HT-29 (cell line): ENCODE data around the gene SRRM2. TPM values are rescaled to one million over a fixed set of nuclear protein-coding genes. Genes with fewer than 3 reads are reported as not detected.

Experiments
- DNase-seq: peaks from one replicate; pipeline ENCODE4 v3.0.0-alpha.2; 2015; ENCODE audit warnings: low spot score
- total RNA-seq: library from RNA; depleted of rRNA; stranded (reverse); fragments of >200 nt; shearing (Covaris generic); gene quantifications from 2 replicates; pipeline ENCODE4 v1.2.3, GENCODE V29; 2014

The SRRM2 gene
- total RNA-seq, 1 experiment from 2014 or later, result 132 TPM

- DNase-seq, result no peak
These were observed 10.3 kb downstream of the SRRM2 start for GRCh38 chr16:2762711-2763110.

GRCh38 chr16:2763173-2763572 is 10.7 kb downstream of the SRRM2 start:
- no peak for DNase-seq

DNA sequence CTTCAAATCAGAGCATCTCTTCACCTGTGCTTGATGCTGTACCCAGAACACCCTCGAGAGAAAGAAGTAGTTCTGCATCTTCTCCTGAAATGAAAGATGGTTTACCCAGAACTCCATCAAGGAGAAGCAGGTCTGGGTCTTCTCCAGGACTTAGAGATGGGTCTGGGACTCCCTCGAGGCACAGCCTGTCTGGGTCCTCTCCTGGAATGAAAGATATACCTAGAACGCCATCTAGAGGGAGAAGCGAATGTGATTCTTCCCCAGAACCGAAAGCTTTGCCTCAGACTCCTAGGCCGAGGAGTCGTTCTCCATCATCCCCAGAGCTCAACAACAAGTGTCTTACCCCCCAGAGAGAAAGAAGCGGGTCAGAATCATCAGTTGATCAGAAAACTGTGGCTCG is 12.3 kb downstream of the SRRM2 start:
- DNase-seq, result no peak

- no peak for DNase-seq
These were observed 13.3 kb downstream of the SRRM2 start for GRCh38 chr16:2765462-2766404.

DNA sequence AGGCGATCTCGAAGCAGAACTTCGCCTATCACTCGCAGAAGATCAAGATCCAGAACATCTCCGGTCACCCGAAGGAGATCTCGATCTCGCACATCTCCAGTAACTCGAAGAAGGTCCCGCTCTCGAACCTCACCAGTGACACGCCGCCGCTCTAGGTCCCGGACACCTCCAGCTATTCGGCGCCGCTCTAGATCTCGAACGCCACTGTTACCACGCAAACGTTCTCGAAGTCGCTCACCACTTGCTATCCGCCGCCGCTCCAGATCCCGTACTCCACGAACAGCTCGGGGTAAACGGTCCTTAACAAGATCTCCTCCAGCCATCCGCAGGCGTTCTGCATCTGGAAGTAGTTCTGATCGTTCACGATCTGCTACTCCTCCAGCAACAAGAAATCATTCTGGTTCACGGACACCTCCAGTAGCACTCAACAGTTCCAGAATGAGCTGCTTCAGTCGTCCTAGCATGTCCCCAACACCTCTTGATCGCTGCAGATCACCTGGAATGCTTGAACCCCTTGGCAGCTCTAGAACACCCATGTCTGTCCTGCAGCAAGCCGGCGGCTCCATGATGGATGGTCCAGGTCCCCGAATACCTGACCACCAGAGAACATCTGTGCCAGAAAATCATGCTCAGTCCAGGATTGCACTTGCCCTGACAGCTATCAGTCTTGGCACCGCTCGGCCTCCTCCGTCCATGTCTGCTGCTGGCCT is 14.1 kb downstream of the SRRM2 start:
- no peak for DNase-seq

DNA sequence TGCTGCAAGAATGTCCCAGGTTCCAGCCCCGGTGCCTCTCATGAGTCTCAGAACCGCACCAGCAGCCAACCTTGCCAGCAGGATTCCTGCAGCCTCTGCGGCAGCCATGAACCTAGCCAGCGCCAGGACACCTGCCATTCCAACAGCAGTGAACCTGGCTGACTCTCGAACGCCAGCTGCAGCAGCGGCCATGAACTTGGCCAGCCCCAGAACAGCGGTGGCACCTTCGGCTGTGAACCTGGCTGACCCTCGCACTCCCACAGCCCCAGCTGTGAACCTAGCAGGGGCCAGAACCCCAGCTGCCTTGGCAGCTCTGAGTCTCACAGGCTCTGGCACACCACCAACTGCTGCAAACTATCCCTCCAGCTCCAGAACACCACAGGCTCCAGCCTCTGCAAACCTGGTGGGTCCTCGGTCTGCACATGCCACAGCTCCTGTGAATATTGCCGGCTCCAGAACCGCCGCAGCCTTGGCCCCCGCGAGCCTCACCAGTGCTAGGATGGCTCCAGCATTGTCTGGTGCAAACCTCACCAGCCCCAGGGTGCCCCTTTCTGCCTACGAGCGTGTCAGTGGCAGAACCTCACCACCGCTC is 14.8 kb downstream of the SRRM2 start:
- DNase-seq, result no peak

- no peak for DNase-seq
These were observed 15.5 kb downstream of the SRRM2 start for GRCh38 chr16:2767891-2768290.

- DNase-seq, result no peak
These were observed 16.1 kb downstream of the SRRM2 start for GRCh38 chr16:2768403-2769089.

- DNase-seq, result no peak
These were observed 16.7 kb downstream of the SRRM2 start for GRCh38 chr16:2769100-2769529.

GRCh38 chr16:2769675-2770056 is 17.2 kb downstream of the SRRM2 start:
- DNase-seq, result no peak

- DNase-seq, result no peak
These were observed 17.9 kb downstream of the SRRM2 start for GRCh38 chr16:2770057-2770951.

GRCh38 chr16:2771496-2772402 is 19.3 kb downstream of the SRRM2 start:
- DNase-seq, result no peak

DNA sequence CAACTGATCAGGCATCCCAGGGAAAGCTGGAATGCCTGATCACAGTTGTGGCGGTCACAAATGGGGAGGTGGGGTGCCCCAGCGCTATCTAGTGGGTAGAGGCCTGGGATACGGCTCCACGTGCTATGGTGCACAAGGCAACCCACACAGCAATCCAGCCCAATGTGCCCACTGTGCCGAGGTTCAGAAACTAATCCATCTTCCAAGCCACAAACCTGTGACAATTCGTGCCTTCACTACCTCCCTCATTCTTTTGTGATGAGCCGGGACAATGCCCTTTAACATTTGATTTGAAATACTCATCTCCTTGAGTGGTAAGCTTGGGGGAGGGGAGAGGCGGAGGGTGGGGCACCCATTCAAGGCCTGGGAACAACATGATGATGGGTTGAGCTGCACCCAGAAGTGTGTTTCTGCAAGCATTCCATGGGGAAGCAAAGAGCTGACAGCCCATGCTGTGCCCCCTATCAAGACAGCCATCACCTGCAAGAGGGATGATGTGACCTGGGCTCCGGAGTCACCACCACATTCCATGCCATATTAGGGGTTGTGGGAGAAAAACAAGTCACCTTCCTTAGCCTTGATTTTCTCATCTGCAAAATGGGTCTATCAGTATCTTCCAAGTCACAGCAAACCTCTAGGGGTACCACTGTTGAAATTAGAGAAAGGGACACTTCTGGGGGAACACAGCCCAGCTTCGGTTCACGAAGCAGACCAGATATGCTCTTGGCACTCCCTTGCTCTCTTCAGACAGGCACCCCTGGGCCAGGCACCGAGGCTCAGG is 20.9 kb downstream of the SRRM2 start:
- DNase-seq, result no peak

DNA sequence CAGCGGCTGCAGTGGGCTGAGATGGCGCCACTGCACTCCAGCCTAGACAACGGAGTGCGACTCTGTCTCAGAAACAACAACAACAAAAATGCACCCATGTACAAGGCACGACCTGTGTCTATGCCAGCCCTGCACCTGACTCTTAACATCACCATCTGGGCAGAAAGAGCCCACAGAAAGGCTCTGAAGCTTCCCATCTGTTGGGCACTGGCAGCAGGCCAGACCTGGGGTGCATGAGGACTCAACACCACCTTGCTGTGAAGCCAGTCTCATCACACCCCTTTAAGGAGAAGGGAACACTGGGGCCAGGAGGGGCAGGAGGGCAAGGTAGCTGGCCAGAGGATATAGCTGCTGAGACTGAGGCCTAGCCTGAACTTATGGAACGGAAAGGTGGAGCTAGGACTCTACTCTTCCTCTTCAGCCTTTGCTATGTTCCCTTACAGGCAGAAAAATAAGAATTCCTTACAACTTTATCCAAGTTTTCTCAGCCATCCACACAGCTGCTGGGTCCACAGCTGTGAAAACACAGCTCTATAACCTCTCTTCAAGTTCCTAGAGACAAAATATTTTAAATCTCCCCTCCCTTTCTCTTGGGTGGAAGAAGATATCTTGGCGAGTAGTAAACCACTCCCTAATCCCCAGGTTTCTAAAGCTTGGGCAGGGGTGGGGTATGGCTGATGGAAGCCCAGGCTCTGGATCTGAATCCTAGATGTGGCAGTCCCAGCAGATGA is 21.9 kb downstream of the SRRM2 start:
- no peak for DNase-seq

GRCh38 chr16:2775131-2775716 is 22.8 kb downstream of the SRRM2 start:
- no peak for DNase-seq

GRCh38 chr16:2775765-2776499 is 23.5 kb downstream of the SRRM2 start:
- no peak for DNase-seq

DNA sequence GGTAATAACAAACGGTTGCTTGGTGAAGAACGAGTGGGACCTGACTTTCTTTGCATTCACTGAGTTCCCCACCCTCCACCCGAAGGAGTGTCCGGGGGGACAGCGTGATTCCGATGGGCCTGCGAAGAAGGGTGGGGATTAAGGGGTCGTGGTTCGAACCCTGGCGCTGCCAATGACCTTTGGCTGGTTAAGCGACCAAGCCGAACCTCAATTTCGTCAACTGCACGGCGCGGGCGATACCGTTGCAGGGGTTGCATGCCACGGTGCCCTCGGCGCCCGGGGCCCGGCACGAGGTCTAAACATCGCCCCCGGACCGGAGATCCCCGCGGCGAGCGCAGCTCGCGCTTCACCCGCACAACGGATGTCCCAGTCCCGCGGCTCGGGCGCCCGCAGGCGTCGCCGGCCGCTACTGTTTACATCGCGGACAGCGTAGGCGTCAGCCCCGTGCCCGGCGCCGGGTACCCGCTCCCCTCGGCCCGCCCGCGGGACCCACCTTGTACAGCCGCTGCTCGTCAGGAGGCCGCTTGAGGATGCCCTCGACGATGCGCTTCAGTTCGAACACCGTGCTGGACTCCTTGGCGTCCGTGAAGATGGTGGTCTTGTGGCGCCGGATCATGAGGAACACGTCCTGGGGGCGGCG is 24.2 kb downstream of the SRRM2 start:
- DNase-seq, result no peak
